ENCODE results near the gene FNBP1L. TPM values are rescaled to one million over a fixed set of nuclear protein-coding genes. Genes with fewer than 3 reads are reported as not detected.

FNBP1L gene
- total and polyA plus RNA-seq, 12 donors = 10.7 to 41.4 (median 23.8) TPM

GRCh38 chr1:93601686-93602085 lies 153.8 kb downstream of the FNBP1L start:
- Histone ChIP-seq H3K27ac (peak overlapping the region in 1 of 10 donors; percentile 6), H3K27me3 (no peaks in the 10 kb centered on the region), H3K36me3 (no peaks in the 10 kb centered on the region), H3K4me3 (no peak overlapping the region), H3K4me1 (peaks cover 21 to 98% (median 74%) of the 10 kb centered on the region in 9 donors), H3K9me3 (no peaks in the 10 kb centered on the region)
- DNase-seq = no peak
- intact Hi-C loops (cut with DNase I) = no loop called here
- TF ChIP-seq CTCF (IDR thresholded peaks at IDR 0.05) = no peak
- WGBS, 2 donors = 75 to 79% methylated on average over 1 of the region's 1 CpG
- no peak for ATAC-seq

- no peak for TF ChIP-seq CTCF (IDR thresholded peaks at IDR 0.05)
- 95 to 99% methylated on average over 4 of the region's 4 CpGs for WGBS, 2 donors
- Histone ChIP-seq H3K27me3 (no peaks in the 10 kb centered on the region), H3K27ac (no peak overlapping the region), H3K4me1 (peaks cover 19 to 98% (median 74%) of the 10 kb centered on the region in 9 donors), H3K9me3 (no peaks in the 10 kb centered on the region), H3K4me3 (no peak overlapping the region), H3K36me3 (no peaks in the 10 kb centered on the region)
- ATAC-seq (no peak), DNase-seq (no peak)
- intact Hi-C loops (cut with DNase I) = no loop called here
These were observed 154.2 kb downstream of the FNBP1L start for GRCh38 chr1:93602101-93602500.

- 90 to 92% methylated on average over 3 of the region's 3 CpGs for WGBS, 2 donors
- no peaks in the 10 kb centered on the region for H3K36me3 ChIP-seq
- peaks cover 14 to 98% (median 75%) of the 10 kb centered on the region in 9 donors for H3K4me1 ChIP-seq
- H3K4me3 ChIP-seq = no peak overlapping the region
- DNase-seq (no peak), ATAC-seq (no peak)
- H3K27me3 ChIP-seq = no peaks in the 10 kb centered on the region
- H3K27ac ChIP-seq = peak overlapping the region in 1 of 10 donors; percentile 1
- intact Hi-C loops (cut with DNase I) = no loop called here
- no peak for TF ChIP-seq CTCF (IDR thresholded peaks at IDR 0.05)
- H3K9me3 ChIP-seq = no peaks in the 10 kb centered on the region
These were observed 155.2 kb downstream of the FNBP1L start for GRCh38 chr1:93603106-93603505.

GRCh38 chr1:93603601-93604000 lies 155.7 kb downstream of the FNBP1L start:
- no peak for TF ChIP-seq CTCF (IDR thresholded peaks at IDR 0.05)
- Histone ChIP-seq H3K36me3 (no peaks in the 10 kb centered on the region), H3K27ac (peak overlapping the region in 2 of 10 donors; percentile 1 to 20), H3K27me3 (no peaks in the 10 kb centered on the region), H3K9me3 (no peaks in the 10 kb centered on the region), H3K4me1 (peaks cover 10 to 98% (median 75%) of the 10 kb centered on the region in 9 donors), H3K4me3 (no peak overlapping the region)
- DNase-seq = no peak
- ATAC-seq = no peak
- WGBS, 2 donors = 79 to 81% methylated on average over 4 of the region's 4 CpGs
- intact Hi-C loops (cut with DNase I) = no loop called here

Other genes starting within 250 kb of the FNBP1L start
- 10 to 100 TPM; 33.0 to 40.8 (median 37.5) TPM for gene DR1, start 102.2 kb upstream of the FNBP1L start, total RNA-seq
- 10 to 100 TPM in 1 of 2 donors, 1 to 10 TPM in 1; 4.0 to 14.8 TPM for gene DR1, start 102.2 kb upstream of the FNBP1L start, polyA plus RNA-seq
- 10 to 100 TPM in 9 of 10 donors, 1 to 10 TPM in 1; 8.3 to 36.0 (median 16.7) TPM for gene BCAR3, start 233.7 kb downstream of the FNBP1L start, total RNA-seq
- gene BCAR3, start 233.7 kb downstream of the FNBP1L start, polyA plus RNA-seq = 10 to 100 TPM in 1 of 2 donors, 1 to 10 TPM in 1; 6.6 to 10.6 TPM